Regular cardiac myocyte (primary cell): ENCODE results near the gene RAC3. TPM values are rescaled to one million over a fixed set of nuclear protein-coding genes. Genes with fewer than 3 reads are reported as not detected.

ENCODE experiments used
- total RNA-seq: library from RNA; depleted of rRNA; stranded (reverse); fragments of >200 nt; gene quantifications from 2 replicates; pipeline ENCODE4 v1.2.3, GENCODE V29; 2014

The RAC3 gene
- total RNA-seq = 4.4 and 6.5 TPM in 2 replicates

GRCh38 chr17:82031303-82031884 lies at the start of gene RAC3:
Gene RAC3 (plus strand): TSS chr17:82031678. CDS start chr17:82031762, 84 bp downstream.

GRCh38 chr17:82022310-82022980 lies 9.0 kb upstream of the RAC3 start, which contains the start of gene CENPX:
Gene CENPX (minus strand): TSS chr17:82022878. CDS start chr17:82022861, 17 bp downstream.

DNA sequence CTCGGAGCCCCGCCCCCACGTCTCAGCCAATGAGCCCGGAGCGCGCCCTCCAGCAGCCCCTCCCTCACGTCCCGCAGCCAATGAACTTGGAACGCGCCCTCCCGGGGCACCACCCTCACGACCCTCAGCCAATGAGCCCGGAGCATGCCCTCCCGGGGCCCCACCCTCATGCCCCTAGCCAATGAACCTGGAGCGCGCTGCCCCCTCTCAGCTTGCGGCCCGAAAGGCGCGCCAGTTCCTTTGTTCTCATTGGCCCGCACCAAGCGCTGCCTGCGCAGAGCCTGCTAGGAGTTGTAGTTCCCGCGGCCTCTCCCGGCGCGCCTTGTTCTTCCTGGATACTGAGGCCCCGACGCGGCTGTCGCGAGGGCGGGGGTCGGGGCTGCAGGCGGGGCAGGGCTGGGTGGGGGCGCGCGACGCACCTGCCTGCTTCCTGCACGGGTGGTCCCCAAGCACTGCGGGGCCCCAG lies 8.5 kb upstream of the RAC3 start, which contains the start of gene LRRC45:
TSS of gene LRRC45 (plus strand) at position 325 of the 466 bp plus-strand sequence. CDS start 339 bp downstream, outside the sequence.

DNA sequence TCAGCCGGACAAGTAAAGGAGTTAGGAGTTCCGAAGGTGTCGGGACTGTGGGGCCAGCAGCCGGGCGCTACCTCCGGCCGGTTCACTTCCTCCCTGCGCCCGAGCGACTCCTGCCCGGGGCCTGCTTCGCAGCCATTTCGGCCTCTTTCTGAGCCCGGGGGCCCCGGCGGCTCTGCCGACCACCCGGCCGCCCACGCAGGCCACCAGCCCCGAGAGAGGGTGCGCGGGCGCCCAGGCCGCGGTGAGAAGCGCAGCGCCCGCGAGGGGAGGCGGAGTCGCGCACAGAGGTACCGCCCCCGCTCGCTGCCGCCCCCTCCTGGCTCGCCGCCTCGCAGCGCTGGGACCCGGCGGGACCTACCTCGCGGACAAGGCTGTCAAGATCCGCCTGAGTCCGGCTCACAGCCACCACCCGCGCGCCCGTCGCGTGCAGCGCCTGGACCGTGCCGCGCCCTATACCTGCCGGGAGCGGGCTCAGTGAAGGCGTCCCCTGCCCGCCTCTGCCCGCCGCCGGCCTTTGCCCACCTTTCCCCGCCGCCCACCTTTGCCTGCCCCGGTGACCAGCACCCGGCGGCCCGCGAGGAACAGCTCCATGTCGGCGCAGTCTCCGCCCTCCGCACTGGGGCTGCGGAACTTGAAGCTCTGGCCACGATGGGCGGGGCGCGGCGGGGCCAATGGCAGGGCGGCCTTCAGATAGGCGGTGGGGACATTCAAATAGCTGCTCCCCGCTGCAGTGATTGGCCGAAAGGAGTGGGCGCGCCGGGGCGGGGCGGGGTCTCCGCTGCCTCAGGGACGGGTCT lies 5.8 kb downstream of the RAC3 start, which contains the start of gene DCXR:
TSS of gene DCXR (minus strand) at position 606 of the 797 bp plus-strand sequence. CDS start at position 591, 15 bp downstream.

DNA sequence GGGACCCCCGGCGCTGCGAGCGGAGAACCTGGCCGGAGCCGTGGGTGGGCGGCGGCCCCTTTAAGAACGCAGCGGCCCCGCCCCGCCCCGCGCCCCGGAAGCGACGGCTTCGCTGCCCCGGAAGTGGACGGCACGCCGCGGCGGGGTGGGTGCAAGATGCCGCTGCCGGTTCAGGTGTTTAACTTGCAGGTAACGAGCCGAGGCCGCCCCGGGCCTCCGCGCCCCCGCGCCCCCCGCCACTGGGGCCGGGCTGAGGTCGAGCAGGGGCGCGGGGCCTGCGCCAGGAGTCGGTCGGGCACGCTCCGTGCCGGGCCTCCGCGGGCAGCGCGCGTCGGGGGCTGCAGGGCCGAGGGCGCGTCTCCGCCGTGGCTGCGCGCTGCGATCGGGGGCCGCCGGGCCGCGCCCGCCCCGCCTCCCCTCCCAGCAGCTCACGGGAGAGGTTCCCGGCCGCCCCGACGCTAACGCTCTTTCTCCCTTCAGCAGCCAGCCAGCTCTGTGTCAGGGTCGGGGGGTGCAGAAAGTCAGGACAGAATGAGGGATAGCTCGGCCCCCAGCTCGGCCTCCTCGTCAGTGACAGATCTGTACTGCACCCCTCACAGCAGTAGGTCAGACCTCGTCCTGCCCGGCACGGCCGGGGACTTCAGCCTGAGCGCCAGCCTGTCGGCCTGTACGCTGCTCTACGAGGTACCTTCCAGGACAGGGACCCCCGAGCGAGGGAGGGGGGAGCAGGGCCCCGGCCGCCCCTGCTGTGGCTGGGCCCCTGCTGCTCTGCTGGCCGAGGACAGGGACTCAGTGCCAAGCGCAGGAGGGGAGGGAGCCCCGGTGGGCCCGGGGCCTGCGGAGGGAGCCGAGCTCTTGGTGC lies 20.5 kb downstream of the RAC3 start, which contains the start of the genes GPS1 and RFNG:
TSS of gene GPS1 (plus strand) at position 123 of the 862 bp plus-strand sequence. CDS start at position 157, 34 bp downstream.
TSS of gene RFNG (minus strand) at position 36 of the 862 bp plus-strand sequence. CDS start 45 bp downstream, outside the sequence.

GRCh38 chr17:82065638-82066303 lies 34.3 kb downstream of the RAC3 start, which contains the start of gene DUS1L:
Gene DUS1L (minus strand): TSS chr17:82065804. CDS start chr17:82065059, 745 bp downstream.

Other genes starting within 250 kb of the RAC3 start
- gene GCGR, start 227.5 kb upstream of the RAC3 start, total RNA-seq = not detected in 2 replicates
- 91.6 and 113 TPM in 2 replicates for gene MCRIP1, start 198.4 kb upstream of the RAC3 start, total RNA-seq
- gene PPP1R27, start 196.6 kb upstream of the RAC3 start, total RNA-seq = 0.19 and 0.28 TPM in 2 replicates
- 1,109 and 1,495 TPM in 2 replicates for gene P4HB, start 171.1 kb upstream of the RAC3 start, total RNA-seq
- 132 and 223 TPM in 2 replicates for gene ARHGDIA, start 160.3 kb upstream of the RAC3 start, total RNA-seq
- 60.0 and 264 TPM in 2 replicates for gene ALYREF, start 140.1 kb upstream of the RAC3 start, total RNA-seq
- gene ANAPC11, start 140.0 kb upstream of the RAC3 start, total RNA-seq = 110 and 239 TPM in 2 replicates
- gene NPB, start 129.4 kb upstream of the RAC3 start, total RNA-seq = 0.58 and 0.85 TPM in 2 replicates
- 27.6 and 43.3 TPM in 2 replicates for gene PCYT2, start 120.3 kb upstream of the RAC3 start, total RNA-seq
- 11.3 and 23.8 TPM in 2 replicates for gene SIRT7, start 113.5 kb upstream of the RAC3 start, total RNA-seq
- 14.4 TPM in 2 replicates for gene MAFG, start 103.9 kb upstream of the RAC3 start, total RNA-seq
- 107 and 123 TPM in 2 replicates for gene PYCR1, start 94.4 kb upstream of the RAC3 start, total RNA-seq
- gene MYADML2, start 84.4 kb upstream of the RAC3 start, total RNA-seq = not detected in 2 replicates
- gene NOTUM, start 70.5 kb upstream of the RAC3 start, total RNA-seq = not detected in 2 replicates
- gene ASPSCR1, start 54.0 kb upstream of the RAC3 start, total RNA-seq = 19.6 and 23.7 TPM in 2 replicates
- gene CENPX, start 8.8 kb upstream of the RAC3 start, total RNA-seq = 13.8 and 53.7 TPM in 2 replicates
- gene LRRC45, start 8.4 kb upstream of the RAC3 start, total RNA-seq = 9.0 and 19.2 TPM in 2 replicates
- gene DCXR, start 6.0 kb downstream of the RAC3 start, total RNA-seq = 51.0 and 75.3 TPM in 2 replicates
- 21.5 and 35.2 TPM in 2 replicates for gene RFNG, start 20.1 kb downstream of the RAC3 start, total RNA-seq
- gene GPS1, start 20.2 kb downstream of the RAC3 start, total RNA-seq = 69.9 and 119 TPM in 2 replicates
- 42.8 and 60.0 TPM in 2 replicates for gene DUS1L, start 34.1 kb downstream of the RAC3 start, total RNA-seq
- 27.3 and 63.5 TPM in 2 replicates for gene FASN, start 66.6 kb downstream of the RAC3 start, total RNA-seq
- gene CCDC57, start 181.2 kb downstream of the RAC3 start, total RNA-seq = 10.2 and 11.6 TPM in 2 replicates
- gene SLC16A3, start 197.4 kb downstream of the RAC3 start, total RNA-seq = 203 and 289 TPM in 2 replicates
- 36.6 and 55.4 TPM in 2 replicates for gene CSNK1D, start 242.0 kb downstream of the RAC3 start, total RNA-seq